Mesenchymal stem cell (in vitro differentiated cells and primary cell): ENCODE data around the gene ZNF141.
A peak's percentile ranks its signal among the peaks of the same experiment; 100 is the strongest.

Source experiments
- DNase-seq: peaks from one replicate; pipeline ENCODE4 v3.0.0-alpha.2; 2013
- H2AFZ ChIP-seq: one replicate; pipeline ENCODE4 v1.6.1; 2013; ENCODE audit warnings: low read depth, mild to moderate bottlenecking, control low read depth, inconsistent platforms, low read length, moderate library complexity
- H2AK5ac ChIP-seq: 2 replicates; pipeline ENCODE4 v1.6.1; 2013; ENCODE audit warnings: low read length, moderate library complexity, mild to moderate bottlenecking, inconsistent platforms; ENCODE audit not compliant: severe bottlenecking
- H2BK120ac ChIP-seq: one replicate; pipeline ENCODE4 v1.6.1; 2013; ENCODE audit warnings: low read depth, mild to moderate bottlenecking, inconsistent platforms, low read length, moderate library complexity
- H2BK12ac ChIP-seq, 2 experiments: one replicate each; pipeline ENCODE4 v1.6.1; 2013; ENCODE audit warnings: inconsistent platforms in 2 of 2, low read length in 2 of 2, mild to moderate bottlenecking in 2 of 2, moderate library complexity in 2 of 2, control low read depth in 1 of 2
- H2BK15ac ChIP-seq: one replicate; pipeline ENCODE4 v1.6.1; 2013; ENCODE audit warnings: mild to moderate bottlenecking, low read depth, inconsistent platforms; ENCODE audit not compliant: poor library complexity, severe bottlenecking
- H2BK5ac ChIP-seq: 2 replicates; pipeline ENCODE4 v1.6.1; 2013; ENCODE audit warnings: low read depth, mild to moderate bottlenecking, low read length, control low read depth, inconsistent platforms; ENCODE audit not compliant: poor library complexity, severe bottlenecking
- H3K14ac ChIP-seq, 2 experiments: one replicate each; pipeline ENCODE4 v1.6.1; 2013; ENCODE audit warnings: inconsistent platforms in 2 of 2, low read length in 2 of 2, control low read depth in 1 of 2, mild to moderate bottlenecking in 1 of 2, moderate library complexity in 1 of 2
- H3K18ac ChIP-seq, 2 experiments: one replicate each; pipeline ENCODE4 v1.6.1; 2013; ENCODE audit warnings: inconsistent platforms in 2 of 2, low read length in 2 of 2, control low read depth in 1 of 2, low read depth in 1 of 2, mild to moderate bottlenecking in 1 of 2
- H3K23ac ChIP-seq, 2 experiments: one replicate each; pipeline ENCODE4 v1.6.1; 2013; ENCODE audit warnings: inconsistent platforms in 2 of 2, low read length in 2 of 2, mild to moderate bottlenecking in 2 of 2, moderate library complexity in 2 of 2, control low read depth in 1 of 2
- H3K27ac ChIP-seq: 2 replicates; pipeline ENCODE4 v1.5.1; 2013; ENCODE audit warnings: mild to moderate bottlenecking, moderate library complexity, low read length, control low read depth, inconsistent platforms; ENCODE audit not compliant: poor library complexity, severe bottlenecking
- H3K27me3 ChIP-seq, 2 experiments: 2 replicates each; pipeline versions ENCODE4 v1.6.1 to v1.7.0; 2013; ENCODE audit warnings: low read length in 2 of 2, mild to moderate bottlenecking in 2 of 2, moderate library complexity in 2 of 2, control low read depth in 1 of 2, inconsistent platforms in 1 of 2; ENCODE audit not compliant: control insufficient read depth in 1 of 2, insufficient read depth in 1 of 2
- H3K36me3 ChIP-seq, 2 experiments: 2 replicates each; pipeline versions ENCODE4 v1.6.1 to v1.7.0; 2013; ENCODE audit warnings: low read length in 2 of 2, control low read depth in 1 of 2, inconsistent platforms in 1 of 2, low read depth in 1 of 2, mild to moderate bottlenecking in 1 of 2; ENCODE audit not compliant: insufficient read depth in 2 of 2, control insufficient read depth in 1 of 2
- H3K4ac ChIP-seq, 2 experiments: one replicate each; pipeline ENCODE4 v1.6.1; 2013; ENCODE audit warnings: inconsistent platforms in 2 of 2, low read length in 2 of 2, mild to moderate bottlenecking in 2 of 2, moderate library complexity in 2 of 2, control low read depth in 1 of 2, low read depth in 1 of 2
- H3K4me1 ChIP-seq: 2 replicates; pipeline ENCODE4 v1.6.1; 2013; ENCODE audit warnings: low read depth, low read length, control low read depth; ENCODE audit not compliant: control insufficient read depth, insufficient read depth
- H3K4me2 ChIP-seq: 2 replicates; pipeline ENCODE4 v1.6.1; 2013; ENCODE audit warnings: low read length, mild to moderate bottlenecking, inconsistent platforms; ENCODE audit not compliant: poor library complexity, severe bottlenecking
- H3K4me3 ChIP-seq, 2 experiments: 2 replicates each; pipeline versions ENCODE4 v1.5.1 to v1.7.0; 2013; ENCODE audit warnings: low read length in 2 of 2, mild to moderate bottlenecking in 2 of 2, control low read depth in 1 of 2, low read depth in 1 of 2; ENCODE audit not compliant: insufficient read depth in 1 of 2
- H3K79me1 ChIP-seq: replicated peaks from 2 replicates; pipeline ENCODE4 v1.6.1; 2013; ENCODE audit warnings: mild to moderate bottlenecking, control low read depth, low read length, inconsistent platforms; ENCODE audit not compliant: poor library complexity, severe bottlenecking
- H3K9ac ChIP-seq: 2 replicates; pipeline ENCODE4 v1.7.0; 2013; ENCODE audit warnings: mild to moderate bottlenecking, low read length, moderate library complexity
- H3K9me3 ChIP-seq: 2 replicates; pipeline ENCODE4 v1.7.0; 2013; ENCODE audit warnings: mild to moderate bottlenecking, low read length; ENCODE audit not compliant: control insufficient read depth
- H4K8ac ChIP-seq: one replicate; pipeline ENCODE4 v1.6.1; 2013; ENCODE audit warnings: inconsistent platforms, mild to moderate bottlenecking, low read length, moderate library complexity
- H4K91ac ChIP-seq: one replicate; pipeline ENCODE4 v1.6.1; 2013; ENCODE audit warnings: mild to moderate bottlenecking, low read length, inconsistent platforms
- WGBS: methylation state at CpG from one replicate; pipeline ENCODE4 v1.1.7; 2013; ENCODE audit warnings: mixed read lengths; 5-methylcytosine and 5-hydroxymethylcytosine counted together

The ZNF141 gene

DNA sequence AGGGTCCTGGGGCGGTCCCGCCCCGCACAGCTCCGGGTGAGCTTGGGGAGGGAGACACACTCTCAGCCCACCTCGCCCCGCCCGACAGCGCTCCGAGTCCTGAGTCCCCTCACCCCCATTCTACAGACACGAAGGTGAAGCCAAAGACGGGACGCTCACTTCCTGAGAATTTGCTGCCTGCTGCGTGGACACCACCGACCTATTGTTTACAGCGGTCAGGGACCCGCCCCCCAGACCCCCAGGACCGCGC lies 796 bp upstream of the ZNF141 start:
- H3K27me3 ChIP-seq: no peaks in the 10 kb centered on the region
- H2BK12ac ChIP-seq: peak overlapping the region; percentile 2 to 80
- peak overlapping the region; percentile 98 for H4K8ac ChIP-seq
- peak overlapping the region; percentile 96 for H3K4me2 ChIP-seq
- H3K79me1 ChIP-seq: peaks cover 12% of the 10 kb centered on the region
- no peak overlapping the region for H2AK5ac ChIP-seq
- H4K91ac ChIP-seq: peak overlapping the region; percentile 1
- 1% methylated on average over 18 of the region's 18 CpGs for WGBS
- no peak for DNase-seq
- no peak overlapping the region for H3K23ac ChIP-seq
- peaks cover 13% of the 10 kb centered on the region for H3K4me1 ChIP-seq
- H3K4me3 ChIP-seq: peak overlapping the region; percentile 74 to 95
- H3K14ac ChIP-seq: peak overlapping the region in 1 of 2 experiments; percentile 96
- peaks cover 4 to 17% of the 10 kb centered on the region in 2 experiments for H3K36me3 ChIP-seq
- H3K18ac ChIP-seq: peak overlapping the region; percentile 68 to 95
- H3K27ac ChIP-seq: peak overlapping the region; percentile 63
- H2AFZ ChIP-seq: peak overlapping the region; percentile 99
- H3K9me3 ChIP-seq: peaks cover 44% of the 10 kb centered on the region
- H2BK5ac ChIP-seq: no peak overlapping the region
- H3K4ac ChIP-seq: peak overlapping the region; percentile 36 to 79
- H2BK120ac ChIP-seq: no peak overlapping the region
- H3K9ac ChIP-seq: peak overlapping the region; percentile 97
- peak overlapping the region; percentile 63 for H2BK15ac ChIP-seq

DNA sequence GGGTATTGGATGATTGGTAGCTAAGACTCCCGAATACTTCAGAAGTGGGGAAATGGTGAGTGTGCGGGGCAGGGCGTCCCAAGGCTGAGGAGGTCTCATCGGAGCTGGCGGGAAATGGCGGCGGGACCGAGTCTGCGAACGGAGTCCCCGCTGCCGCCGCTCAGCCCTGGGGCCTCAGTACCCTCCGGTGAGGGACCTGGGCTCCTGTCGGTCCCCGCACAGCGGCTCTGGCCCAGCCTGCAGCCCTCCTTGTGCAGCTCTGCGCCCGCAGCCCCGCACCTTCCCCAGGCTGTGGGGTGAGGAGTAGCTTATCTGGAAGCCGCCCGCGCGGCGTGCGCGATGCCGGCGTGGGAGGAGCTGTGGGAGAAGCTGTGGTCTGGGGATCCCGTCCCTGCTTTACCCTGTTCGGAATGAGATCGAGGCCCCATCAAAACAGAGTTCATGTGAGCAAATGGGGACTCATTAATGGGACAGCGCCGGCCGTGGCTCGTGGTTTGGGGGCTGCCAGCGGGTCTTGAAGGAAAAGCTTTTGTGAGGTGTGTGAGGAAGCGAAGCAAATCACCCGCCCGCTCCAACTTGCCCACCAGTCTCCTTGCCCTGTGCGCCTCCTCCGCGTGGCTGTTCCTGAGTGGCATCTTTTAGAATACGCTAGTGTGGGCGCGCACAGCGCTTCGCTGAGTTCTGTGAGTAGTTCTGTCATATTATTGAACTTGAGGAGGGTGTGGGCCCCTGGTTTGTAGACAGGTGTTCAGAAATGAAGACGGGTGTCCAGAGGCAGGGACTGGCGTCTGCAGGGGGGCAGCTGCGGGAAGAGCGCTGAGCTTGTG lies 531 bp downstream of the ZNF141 start:
- Histone ChIP-seq H4K8ac (peak overlapping the region; percentile 43), H3K4me1 (peaks cover 13% of the 10 kb centered on the region), H2AK5ac (no peak overlapping the region), H3K27me3 (no peaks in the 10 kb centered on the region), H3K4ac (peak overlapping the region in 1 of 2 experiments; percentile 13), H3K4me2 (peak overlapping the region; percentile 82), H2BK5ac (no peak overlapping the region), H3K79me1 (peaks cover 17% of the 10 kb centered on the region), H2AFZ (peak overlapping the region; percentile 30), H3K27ac (peak overlapping the region; percentile 83), H3K14ac (peak overlapping the region in 1 of 2 experiments; percentile 1), H3K18ac (peak overlapping the region in 1 of 2 experiments; percentile 86), H2BK12ac (no peak overlapping the region), H2BK120ac (no peak overlapping the region), H2BK15ac (no peak overlapping the region), H3K9ac (peak overlapping the region; percentile 97), H3K36me3 (peaks cover 4 to 27% of the 10 kb centered on the region in 2 experiments), H3K9me3 (peaks cover 49% of the 10 kb centered on the region), H4K91ac (peak overlapping the region; percentile 70), H3K4me3 (peak overlapping the region; percentile 83 to 95), H3K23ac (peak overlapping the region in 1 of 2 experiments; percentile 77)
- peak; percentile 72 for DNase-seq
- 2% methylated on average over 48 of the region's 52 CpGs for WGBS

DNA sequence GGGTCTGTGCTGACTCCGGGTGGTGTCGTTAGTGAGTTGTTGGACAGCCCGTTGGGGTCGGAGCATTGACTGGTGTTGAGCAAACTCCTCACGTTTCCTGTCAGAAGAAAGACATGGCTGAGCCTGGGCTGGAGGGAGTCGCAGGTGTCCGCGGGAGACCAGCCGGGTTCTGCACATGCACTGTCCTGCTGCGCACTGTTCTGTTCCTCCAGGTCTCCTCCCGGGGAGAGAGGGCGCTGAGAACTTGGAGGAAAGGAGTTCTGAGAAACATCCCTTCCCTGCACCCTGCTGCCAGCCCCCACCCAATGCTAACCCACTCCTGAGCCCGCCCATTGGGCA lies 1.1 kb downstream of the ZNF141 start:
- H3K4me2 ChIP-seq: peak overlapping the region; percentile 82
- no peak overlapping the region for H3K14ac ChIP-seq
- no peak overlapping the region for H2BK5ac ChIP-seq
- no peak overlapping the region for H3K18ac ChIP-seq
- H2AFZ ChIP-seq: no peak overlapping the region
- H3K9ac ChIP-seq: peak overlapping the region; percentile 97
- H2AK5ac ChIP-seq: no peak overlapping the region
- peak overlapping the region; percentile 83 to 95 for H3K4me3 ChIP-seq
- H4K8ac ChIP-seq: no peak overlapping the region
- DNase-seq: peak; percentile 6
- no peaks in the 10 kb centered on the region for H3K27me3 ChIP-seq
- H2BK120ac ChIP-seq: no peak overlapping the region
- no peak overlapping the region for H3K27ac ChIP-seq
- H3K36me3 ChIP-seq: peaks cover 4 to 30% of the 10 kb centered on the region in 2 experiments
- WGBS: 36% methylated on average over 13 of the region's 13 CpGs
- no peak overlapping the region for H3K23ac ChIP-seq
- peaks cover 17% of the 10 kb centered on the region for H3K79me1 ChIP-seq
- peaks cover 13% of the 10 kb centered on the region for H3K4me1 ChIP-seq
- no peak overlapping the region for H4K91ac ChIP-seq
- H3K9me3 ChIP-seq: peaks cover 50% of the 10 kb centered on the region
- no peak overlapping the region for H3K4ac ChIP-seq
- H2BK12ac ChIP-seq: no peak overlapping the region
- no peak overlapping the region for H2BK15ac ChIP-seq

DNA sequence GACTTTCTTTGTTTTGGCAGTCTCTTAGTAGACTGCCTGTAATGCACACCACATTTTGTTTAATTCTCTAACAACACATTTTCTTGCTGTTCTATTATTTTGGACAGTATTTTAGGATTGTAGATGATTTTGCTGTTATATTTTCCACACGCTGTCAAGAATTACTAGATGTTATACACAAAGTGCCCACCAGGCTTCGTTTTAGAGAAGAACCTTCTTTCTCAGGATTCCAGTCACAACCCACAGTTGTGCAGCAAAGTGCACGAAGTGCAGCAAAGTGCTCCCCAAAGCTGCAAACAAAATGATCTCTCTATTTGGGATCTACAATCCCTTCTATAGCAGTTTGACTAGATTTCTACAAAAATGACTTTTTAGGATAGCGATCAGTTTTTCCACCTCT lies 2.4 kb downstream of the ZNF141 start:
- Histone ChIP-seq H3K27me3 (no peaks in the 10 kb centered on the region), H3K23ac (no peak overlapping the region), H3K79me1 (peaks cover 17% of the 10 kb centered on the region), H3K14ac (no peak overlapping the region), H2BK120ac (no peak overlapping the region), H3K18ac (no peak overlapping the region), H2BK5ac (no peak overlapping the region), H3K4me2 (no peak overlapping the region), H2BK12ac (no peak overlapping the region), H2AK5ac (no peak overlapping the region), H3K9ac (no peak overlapping the region), H3K4ac (no peak overlapping the region), H3K9me3 (peaks cover 54% of the 10 kb centered on the region), H3K4me3 (peak overlapping the region in 1 of 2 experiments; percentile 41), H4K8ac (no peak overlapping the region), H3K4me1 (peaks cover 13% of the 10 kb centered on the region), H4K91ac (no peak overlapping the region), H2BK15ac (no peak overlapping the region), H2AFZ (no peak overlapping the region), H3K27ac (no peak overlapping the region), H3K36me3 (peaks cover 7 to 43% of the 10 kb centered on the region in 2 experiments)
- DNase-seq: no peak
- 83% methylated on average over 4 of the region's 4 CpGs for WGBS
